ENCODE data around the gene DCC. TPM values are rescaled to one million over a fixed set of nuclear protein-coding genes. Genes with fewer than 3 reads are reported as not detected.

Gene DCC
- total RNA-seq, 1 experiment from 2014 or later: 0.39 TPM

DNA sequence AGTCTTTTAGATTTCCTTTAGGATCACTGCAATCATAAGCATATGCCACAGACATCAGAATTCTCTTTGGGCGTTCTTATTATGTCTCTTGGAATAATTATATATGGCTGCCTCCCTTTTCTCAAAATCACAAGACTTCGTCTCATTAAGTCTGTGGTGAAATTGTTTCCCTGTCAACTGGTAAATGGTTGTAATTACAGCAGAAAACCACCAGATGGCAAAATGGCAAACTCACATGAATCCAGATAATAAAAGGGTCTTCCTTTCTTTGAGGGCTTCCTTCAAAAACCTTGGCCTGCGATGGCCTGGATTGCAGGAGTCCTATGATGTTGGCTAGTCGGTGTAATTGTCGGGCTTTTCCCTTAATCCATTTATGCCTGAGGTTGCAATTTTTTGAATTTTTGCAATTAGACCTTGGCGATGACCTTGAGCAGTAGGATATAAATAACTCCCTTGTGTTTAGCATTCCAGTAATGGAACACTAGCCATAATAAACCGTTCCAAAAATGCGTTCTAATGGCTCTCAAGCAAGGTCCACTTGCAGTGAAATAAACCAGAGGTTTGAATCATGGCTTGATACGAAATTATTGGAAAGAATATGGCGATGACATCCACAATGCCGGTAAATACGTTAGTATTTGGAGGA, 1228.1 kb downstream of the DCC start:
- H3K9me3 ChIP-seq: no peaks in the 10 kb centered on the region
- peaks cover 6% of the 10 kb centered on the region for H3K27me3 Mint-ChIP-seq (ENCODE audit: insufficient read depth, unreplicated experiment)
- no peaks in the 10 kb centered on the region for H3K4me1 Mint-ChIP-seq (ENCODE audit: low read depth, unreplicated experiment)
- ChIA-PET CTCF (no interaction called here), POLR2A (no interaction called here)
- H3K4me1 ChIP-seq: no peaks in the 10 kb centered on the region
- H3K9me3 Mint-ChIP-seq (ENCODE audit: unreplicated experiment): no peaks in the 10 kb centered on the region
- intact Hi-C loops (cut with micrococcal nuclease; ENCODE audit: unreplicated experiment): loop anchor here (1.0 to 10.0 kb wide), 2 partner anchors 297 to 551 kb away; no protein-coding TSS in a partner anchor
- H3K4me3 ChIP-seq (ENCODE audit: low read depth, low read length): no peak overlapping the region
- no peaks in the 10 kb centered on the region for H3K36me3 Mint-ChIP-seq (ENCODE audit: insufficient read depth, unreplicated experiment)
- no peak overlapping the region for H3K27ac Mint-ChIP-seq (ENCODE audit: unreplicated experiment)
- no peaks in the 10 kb centered on the region for H3K27me3 ChIP-seq (replicated peaks; ENCODE audit: control insufficient read depth, insufficient read depth, low read length)
- H3K36me3 ChIP-seq (ENCODE audit: control insufficient read depth, insufficient read depth, low read length): no peaks in the 10 kb centered on the region
- no peak for DNase-seq
- no TSS peak for BruUV-seq (replicated peaks)
- TF ChIP-seq, protein P1, sequence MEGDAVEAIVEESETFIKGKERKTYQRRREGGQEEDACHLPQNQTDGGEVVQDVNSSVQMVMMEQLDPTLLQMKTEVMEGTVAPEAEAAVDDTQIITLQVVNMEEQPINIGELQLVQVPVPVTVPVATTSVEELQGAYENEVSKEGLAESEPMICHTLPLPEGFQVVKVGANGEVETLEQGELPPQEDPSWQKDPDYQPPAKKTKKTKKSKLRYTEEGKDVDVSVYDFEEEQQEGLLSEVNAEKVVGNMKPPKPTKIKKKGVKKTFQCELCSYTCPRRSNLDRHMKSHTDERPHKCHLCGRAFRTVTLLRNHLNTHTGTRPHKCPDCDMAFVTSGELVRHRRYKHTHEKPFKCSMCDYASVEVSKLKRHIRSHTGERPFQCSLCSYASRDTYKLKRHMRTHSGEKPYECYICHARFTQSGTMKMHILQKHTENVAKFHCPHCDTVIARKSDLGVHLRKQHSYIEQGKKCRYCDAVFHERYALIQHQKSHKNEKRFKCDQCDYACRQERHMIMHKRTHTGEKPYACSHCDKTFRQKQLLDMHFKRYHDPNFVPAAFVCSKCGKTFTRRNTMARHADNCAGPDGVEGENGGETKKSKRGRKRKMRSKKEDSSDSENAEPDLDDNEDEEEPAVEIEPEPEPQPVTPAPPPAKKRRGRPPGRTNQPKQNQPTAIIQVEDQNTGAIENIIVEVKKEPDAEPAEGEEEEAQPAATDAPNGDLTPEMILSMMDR (IDR thresholded peaks at IDR 0.05; ENCODE audit: insufficient read depth in 1 of 2, low read depth in 1 of 2, low read length in 1 of 2, severe bottlenecking in 1 of 2, unreplicated experiment in 1 of 2): peak; percentile 16 to 37
- no peak overlapping the region for H3K4me3 Mint-ChIP-seq (ENCODE audit: unreplicated experiment)

Small RNAs within 50 kb of the gene (microRNA-seq; reads per million reads assigned to microRNA genes)
- gene MIR4528: not detected

All from Caco-2 (cell line).